ENCODE measurements around the gene TFAP2A. TPM values are rescaled to one million over a fixed set of nuclear protein-coding genes. Genes with fewer than 3 reads are reported as not detected.

TFAP2A gene
- total RNA-seq, 1 experiment from 2014 or later = 0.42 TPM

DNA sequence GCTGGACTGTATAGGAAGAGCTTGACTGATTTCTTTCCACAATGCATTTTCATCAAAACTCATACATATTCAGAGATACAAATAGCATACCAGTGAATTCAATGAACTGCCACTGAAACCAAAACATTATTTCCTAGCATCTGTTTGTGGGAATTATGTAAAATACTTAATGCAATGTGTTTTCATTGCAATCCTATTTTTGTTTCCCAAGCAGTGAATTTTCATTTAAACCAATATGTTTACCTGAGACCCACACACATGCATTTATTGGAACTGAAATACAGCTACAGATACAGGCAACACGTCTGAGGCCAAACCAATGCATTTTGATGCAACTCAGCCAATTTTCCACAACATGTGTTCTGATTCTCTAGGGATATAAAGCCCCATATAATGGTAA, 33.2 kb upstream of the TFAP2A start (continued):
- TF ChIP-seq, protein P1, sequence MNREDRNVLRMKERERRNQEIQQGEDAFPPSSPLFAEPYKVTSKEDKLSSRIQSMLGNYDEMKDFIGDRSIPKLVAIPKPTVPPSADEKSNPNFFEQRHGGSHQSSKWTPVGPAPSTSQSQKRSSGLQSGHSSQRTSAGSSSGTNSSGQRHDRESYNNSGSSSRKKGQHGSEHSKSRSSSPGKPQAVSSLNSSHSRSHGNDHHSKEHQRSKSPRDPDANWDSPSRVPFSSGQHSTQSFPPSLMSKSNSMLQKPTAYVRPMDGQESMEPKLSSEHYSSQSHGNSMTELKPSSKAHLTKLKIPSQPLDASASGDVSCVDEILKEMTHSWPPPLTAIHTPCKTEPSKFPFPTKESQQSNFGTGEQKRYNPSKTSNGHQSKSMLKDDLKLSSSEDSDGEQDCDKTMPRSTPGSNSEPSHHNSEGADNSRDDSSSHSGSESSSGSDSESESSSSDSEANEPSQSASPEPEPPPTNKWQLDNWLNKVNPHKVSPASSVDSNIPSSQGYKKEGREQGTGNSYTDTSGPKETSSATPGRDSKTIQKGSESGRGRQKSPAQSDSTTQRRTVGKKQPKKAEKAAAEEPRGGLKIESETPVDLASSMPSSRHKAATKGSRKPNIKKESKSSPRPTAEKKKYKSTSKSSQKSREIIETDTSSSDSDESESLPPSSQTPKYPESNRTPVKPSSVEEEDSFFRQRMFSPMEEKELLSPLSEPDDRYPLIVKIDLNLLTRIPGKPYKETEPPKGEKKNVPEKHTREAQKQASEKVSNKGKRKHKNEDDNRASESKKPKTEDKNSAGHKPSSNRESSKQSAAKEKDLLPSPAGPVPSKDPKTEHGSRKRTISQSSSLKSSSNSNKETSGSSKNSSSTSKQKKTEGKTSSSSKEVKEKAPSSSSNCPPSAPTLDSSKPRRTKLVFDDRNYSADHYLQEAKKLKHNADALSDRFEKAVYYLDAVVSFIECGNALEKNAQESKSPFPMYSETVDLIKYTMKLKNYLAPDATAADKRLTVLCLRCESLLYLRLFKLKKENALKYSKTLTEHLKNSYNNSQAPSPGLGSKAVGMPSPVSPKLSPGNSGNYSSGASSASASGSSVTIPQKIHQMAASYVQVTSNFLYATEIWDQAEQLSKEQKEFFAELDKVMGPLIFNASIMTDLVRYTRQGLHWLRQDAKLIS (CRISPR knock-in tag; IDR thresholded peaks at IDR 0.05; ENCODE audit: borderline replicate concordance) = no peak
- TF ChIP-seq GABPB1 (CRISPR knock-in tag; IDR thresholded peaks at IDR 0.05) (no peak), ETV6 (CRISPR knock-in tag; IDR thresholded peaks at IDR 0.05) (no peak), CBFB (CRISPR knock-in tag; IDR thresholded peaks at IDR 0.05; ENCODE audit: low read depth) (no peak), NR1H2 (CRISPR knock-in tag; IDR thresholded peaks at IDR 0.05) (no peak), RORB (CRISPR knock-in tag; IDR thresholded peaks at IDR 0.05) (no peak)
- TF ChIP-seq, protein P2, sequence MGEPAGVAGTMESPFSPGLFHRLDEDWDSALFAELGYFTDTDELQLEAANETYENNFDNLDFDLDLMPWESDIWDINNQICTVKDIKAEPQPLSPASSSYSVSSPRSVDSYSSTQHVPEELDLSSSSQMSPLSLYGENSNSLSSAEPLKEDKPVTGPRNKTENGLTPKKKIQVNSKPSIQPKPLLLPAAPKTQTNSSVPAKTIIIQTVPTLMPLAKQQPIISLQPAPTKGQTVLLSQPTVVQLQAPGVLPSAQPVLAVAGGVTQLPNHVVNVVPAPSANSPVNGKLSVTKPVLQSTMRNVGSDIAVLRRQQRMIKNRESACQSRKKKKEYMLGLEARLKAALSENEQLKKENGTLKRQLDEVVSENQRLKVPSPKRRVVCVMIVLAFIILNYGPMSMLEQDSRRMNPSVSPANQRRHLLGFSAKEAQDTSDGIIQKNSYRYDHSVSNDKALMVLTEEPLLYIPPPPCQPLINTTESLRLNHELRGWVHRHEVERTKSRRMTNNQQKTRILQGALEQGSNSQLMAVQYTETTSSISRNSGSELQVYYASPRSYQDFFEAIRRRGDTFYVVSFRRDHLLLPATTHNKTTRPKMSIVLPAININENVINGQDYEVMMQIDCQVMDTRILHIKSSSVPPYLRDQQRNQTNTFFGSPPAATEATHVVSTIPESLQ (CRISPR knock-in tag; IDR thresholded peaks at IDR 0.05) = no peak

DNA sequence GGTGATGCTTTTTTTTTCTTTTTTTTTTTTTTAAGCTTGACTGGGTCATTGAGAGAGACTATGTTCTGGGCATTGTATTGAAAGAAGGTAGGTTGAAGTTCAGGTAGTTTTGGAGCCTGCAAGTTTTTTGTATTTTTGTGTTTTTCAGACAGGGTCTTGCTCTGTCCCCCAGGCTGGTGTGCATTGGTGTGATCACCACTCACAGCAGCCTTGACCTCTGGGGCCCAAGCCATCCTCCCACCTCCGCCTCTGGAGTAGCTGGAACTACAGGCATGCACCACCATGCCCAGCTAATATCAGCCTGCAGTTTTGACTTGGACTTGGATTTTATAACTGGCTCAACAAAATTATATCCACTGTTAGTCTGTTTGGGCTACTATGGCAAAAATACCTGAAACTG, 31.7 kb upstream of the TFAP2A start:
- no peak for ATAC-seq
- ChIA-PET POLR2A (no interaction called here), CTCF (interaction anchor here (0.8 to 1.7 kb wide), 4 partner anchors 11 to 32 kb away, joined by 3 to 6 read pairs (median 4); no protein-coding TSS in a partner anchor)

DNA sequence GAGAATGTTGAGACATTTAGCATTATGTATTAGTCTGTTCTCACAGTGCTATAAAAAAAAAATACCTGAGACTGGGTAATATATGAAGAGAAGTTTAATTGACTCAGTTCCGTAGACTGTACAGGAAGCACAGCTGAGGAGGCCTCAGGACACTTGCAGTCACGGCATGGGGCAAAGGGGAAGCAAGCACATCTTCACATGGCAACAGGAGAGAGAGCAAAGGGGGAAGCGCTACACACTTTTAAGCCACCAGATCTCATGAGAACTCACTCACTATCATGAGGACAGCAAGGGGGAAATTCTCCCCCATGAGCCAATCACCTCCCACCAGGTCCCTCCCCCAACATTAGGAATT, 26.8 kb upstream of the TFAP2A start:
- ATAC-seq = no peak
- H3K27me3 Mint-ChIP-seq (ENCODE audit: low read depth) = no peaks in the 10 kb centered on the region; the same call in 1 of the 2 replicates
- DNase-seq (ENCODE audit: low spot score) = no peak
- ChIA-PET POLR2A (no interaction called here), CTCF (interaction anchor here (0.8 to 1.2 kb wide), 2 partner anchors 20 to 24 kb away, joined by 3 read pairs; no protein-coding TSS in a partner anchor)
- no peak overlapping the region for H3K27ac Mint-ChIP-seq
- peaks cover 3% of the 10 kb centered on the region; the same call in 1 of the 2 replicates for H3K4me1 Mint-ChIP-seq
- no peak for TF ChIP-seq ZNF219 (CRISPR knock-in tag; IDR thresholded peaks at IDR 0.05; ENCODE audit: borderline replicate concordance)
- TF ChIP-seq, protein P3, sequence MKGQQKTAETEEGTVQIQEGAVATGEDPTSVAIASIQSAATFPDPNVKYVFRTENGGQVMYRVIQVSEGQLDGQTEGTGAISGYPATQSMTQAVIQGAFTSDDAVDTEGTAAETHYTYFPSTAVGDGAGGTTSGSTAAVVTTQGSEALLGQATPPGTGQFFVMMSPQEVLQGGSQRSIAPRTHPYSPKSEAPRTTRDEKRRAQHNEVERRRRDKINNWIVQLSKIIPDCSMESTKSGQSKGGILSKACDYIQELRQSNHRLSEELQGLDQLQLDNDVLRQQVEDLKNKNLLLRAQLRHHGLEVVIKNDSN (CRISPR knock-in tag; IDR thresholded peaks at IDR 0.05) = no peak
- TF ChIP-seq, protein P4, sequence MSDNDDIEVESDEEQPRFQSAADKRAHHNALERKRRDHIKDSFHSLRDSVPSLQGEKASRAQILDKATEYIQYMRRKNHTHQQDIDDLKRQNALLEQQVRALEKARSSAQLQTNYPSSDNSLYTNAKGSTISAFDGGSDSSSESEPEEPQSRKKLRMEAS (CRISPR knock-in tag; IDR thresholded peaks at IDR 0.05) = no peak
- TF ChIP-seq, protein P5, sequence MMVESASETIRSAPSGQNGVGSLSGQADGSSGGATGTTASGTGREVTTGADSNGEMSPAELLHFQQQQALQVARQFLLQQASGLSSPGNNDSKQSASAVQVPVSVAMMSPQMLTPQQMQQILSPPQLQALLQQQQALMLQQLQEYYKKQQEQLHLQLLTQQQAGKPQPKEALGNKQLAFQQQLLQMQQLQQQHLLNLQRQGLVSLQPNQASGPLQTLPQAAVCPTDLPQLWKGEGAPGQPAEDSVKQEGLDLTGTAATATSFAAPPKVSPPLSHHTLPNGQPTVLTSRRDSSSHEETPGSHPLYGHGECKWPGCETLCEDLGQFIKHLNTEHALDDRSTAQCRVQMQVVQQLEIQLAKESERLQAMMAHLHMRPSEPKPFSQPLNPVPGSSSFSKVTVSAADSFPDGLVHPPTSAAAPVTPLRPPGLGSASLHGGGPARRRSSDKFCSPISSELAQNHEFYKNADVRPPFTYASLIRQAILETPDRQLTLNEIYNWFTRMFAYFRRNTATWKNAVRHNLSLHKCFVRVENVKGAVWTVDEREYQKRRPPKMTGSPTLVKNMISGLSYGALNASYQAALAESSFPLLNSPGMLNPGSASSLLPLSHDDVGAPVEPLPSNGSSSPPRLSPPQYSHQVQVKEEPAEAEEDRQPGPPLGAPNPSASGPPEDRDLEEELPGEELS (CRISPR knock-in tag; IDR thresholded peaks at IDR 0.05) = no peak
- TF ChIP-seq, protein P6, sequence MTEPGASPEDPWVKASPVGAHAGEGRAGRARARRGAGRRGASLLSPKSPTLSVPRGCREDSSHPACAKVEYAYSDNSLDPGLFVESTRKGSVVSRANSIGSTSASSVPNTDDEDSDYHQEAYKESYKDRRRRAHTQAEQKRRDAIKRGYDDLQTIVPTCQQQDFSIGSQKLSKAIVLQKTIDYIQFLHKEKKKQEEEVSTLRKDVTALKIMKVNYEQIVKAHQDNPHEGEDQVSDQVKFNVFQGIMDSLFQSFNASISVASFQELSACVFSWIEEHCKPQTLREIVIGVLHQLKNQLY (CRISPR knock-in tag; IDR thresholded peaks at IDR 0.05) = no peak
- TF ChIP-seq TP53 (CRISPR knock-in tag; IDR thresholded peaks at IDR 0.05) = no peak
- no peak for TF ChIP-seq RORB (CRISPR knock-in tag; IDR thresholded peaks at IDR 0.05)
- no peak for TF ChIP-seq FOXP1 (CRISPR knock-in tag; IDR thresholded peaks at IDR 0.05; ENCODE audit: borderline replicate concordance)
- no peak for TF ChIP-seq NFATC4 (CRISPR knock-in tag; IDR thresholded peaks at IDR 0.05)
- no peak for TF ChIP-seq ATF1 (CRISPR knock-in tag; IDR thresholded peaks at IDR 0.05)
- TF ChIP-seq GRHL2 (CRISPR knock-in tag; IDR thresholded peaks at IDR 0.05; ENCODE audit: insufficient replicate concordance, severe bottlenecking) = no peak
- H3K36me3 Mint-ChIP-seq = no peaks in the 10 kb centered on the region
- no peak overlapping the region for H3K4me3 Mint-ChIP-seq
- peaks cover 14% of the 10 kb centered on the region for H3K9me3 Mint-ChIP-seq

More for the DNA sequence above, 31.7 kb upstream of the TFAP2A start:
- TF ChIP-seq GTF2I (CRISPR knock-in tag; conservative IDR thresholded peaks at IDR 0.05) = no peak
- no peaks in the 10 kb centered on the region for H3K36me3 Mint-ChIP-seq
- no peak overlapping the region for H3K27ac Mint-ChIP-seq
- no peak for DNase-seq (ENCODE audit: low spot score)
- no peaks in the 10 kb centered on the region; the same call in 1 of the 2 replicates for H3K27me3 Mint-ChIP-seq (ENCODE audit: low read depth)
- no peak overlapping the region for H3K4me3 Mint-ChIP-seq
- no peaks in the 10 kb centered on the region for H3K4me1 Mint-ChIP-seq
- H3K9me3 Mint-ChIP-seq = peaks cover 3% of the 10 kb centered on the region

All from WTC11 (cell line).